ENCODE data around the gene RTN1. TPM values are rescaled to one million over a fixed set of nuclear protein-coding genes. Genes with fewer than 3 reads are reported as not detected.
A peak's percentile ranks its signal among the peaks of the same experiment; 100 is the strongest.

RTN1 gene
- polyA plus RNA-seq, 1 of the 3 experiments (the other 2 are of a cell fraction), result 1.6 TPM

- TF ChIP-seq MEF2A (IDR thresholded peaks at IDR 0.05; ENCODE audit: borderline replicate concordance, low read depth), result no peak
- no peak for TF ChIP-seq MXI1 (IDR thresholded peaks at IDR 0.05; ENCODE audit: low read depth, low read length)
- peak; percentile 58 for TF ChIP-seq RAD21 (IDR thresholded peaks at IDR 0.05; ENCODE audit: low read length)
These were observed 48.4 kb upstream of the RTN1 start (continued) for GRCh38 chr14:59918824-59919569.

DNA sequence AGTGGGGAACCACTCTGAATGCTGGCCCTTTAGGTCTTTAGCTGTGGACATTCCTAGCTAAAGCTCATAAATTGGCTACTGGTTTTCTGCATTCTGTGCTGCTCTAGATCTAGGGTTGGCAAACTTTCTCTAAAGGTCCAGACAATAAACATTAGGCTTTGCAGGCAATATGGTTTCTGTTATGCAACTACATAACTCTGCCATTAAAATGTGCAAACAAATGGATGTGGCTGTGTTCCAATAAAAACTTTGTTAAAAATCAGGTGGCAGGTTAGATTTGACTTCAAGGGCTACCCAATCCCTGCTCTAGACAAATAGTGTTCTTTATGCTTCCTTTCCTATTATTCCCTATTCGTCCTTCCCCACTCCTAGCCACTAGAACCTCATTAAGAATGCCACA lies 42.6 kb upstream of the RTN1 start:
- Histone ChIP-seq H3K79me2 (ENCODE audit: insufficient read depth) (no peaks in the 10 kb centered on the region), H3F3A (replicated peaks; ENCODE audit: insufficient read depth) (no peaks in the 10 kb centered on the region), H3K27ac (ENCODE audit: low read depth in 2 of 2, low read length in 1 of 2) (no peak overlapping the region), H3K9me3 (no peaks in the 10 kb centered on the region), H4K20me1 (ENCODE audit: insufficient read depth) (no peaks in the 10 kb centered on the region), H3K4me1 (ENCODE audit: control insufficient read depth in 1 of 2, insufficient read depth in 2 of 2, low read depth in 1 of 2, low read length in 1 of 2) (no peaks in the 10 kb centered on the region), H3K4me2 (no peak overlapping the region), H3K27me3 (ENCODE audit: insufficient read depth) (no peaks in the 10 kb centered on the region), H3K4me3 (ENCODE audit: low read depth in 2 of 2, low read length in 1 of 2) (no peak overlapping the region), H3K36me3 (replicated peaks in 1 of 2; ENCODE audit: control insufficient read depth in 1 of 2, insufficient read depth in 2 of 2, low read length in 1 of 2) (no peaks in the 10 kb centered on the region), H2AFZ (ENCODE audit: low read depth) (no peak overlapping the region), H3K9ac (no peak overlapping the region), H3K9me2 (no peaks in the 10 kb centered on the region)
- CTCF ChIA-PET, result interaction anchor here (1.3 to 1.6 kb wide), 4 partner anchors 15 to 206 kb away, joined by 3 to 6 read pairs (median 4); no protein-coding TSS in a partner anchor
- POLR2A ChIA-PET, result no interaction called here
- 11% methylated on average over 1 of the region's 1 CpG for WGBS (ENCODE audit: low lambda C conversion rate)
- DNase-seq, result no peak
- no peak for TF ChIP-seq FOXJ3 (CRISPR knock-in tag; IDR thresholded peaks at IDR 0.05)
- no peak for TF ChIP-seq USF1 (IDR thresholded peaks at IDR 0.05; ENCODE audit: borderline replicate concordance, low read depth)
- no peak for TF ChIP-seq FOSL2 (IDR thresholded peaks at IDR 0.05; ENCODE audit: borderline replicate concordance, low read depth)
- TF ChIP-seq RXRA (IDR thresholded peaks at IDR 0.05; ENCODE audit: borderline replicate concordance, low read depth), result no peak
- no peak for TF ChIP-seq POLR2AphosphoS5 (IDR thresholded peaks at IDR 0.05; ENCODE audit: low read depth, low read length)
- no peak for TF ChIP-seq USF2 (IDR thresholded peaks at IDR 0.05; ENCODE audit: borderline replicate concordance, low read depth, low read length)
- TF ChIP-seq NRF1 (IDR thresholded peaks at IDR 0.05; ENCODE audit: low read depth, low read length), result no peak
- no peak for TF ChIP-seq TCF12 (IDR thresholded peaks at IDR 0.05)
- TF ChIP-seq MXI1 (IDR thresholded peaks at IDR 0.05; ENCODE audit: low read depth, low read length), result no peak

GRCh38 chr14:59912443-59912842 lies 41.9 kb upstream of the RTN1 start:
- H3K4me1 ChIP-seq (ENCODE audit: control insufficient read depth in 1 of 2, insufficient read depth in 2 of 2, low read depth in 1 of 2, low read length in 1 of 2), result no peaks in the 10 kb centered on the region
- no peaks in the 10 kb centered on the region for H3K79me2 ChIP-seq (ENCODE audit: insufficient read depth)
- no peaks in the 10 kb centered on the region for H3K9me3 ChIP-seq
- no peak overlapping the region for H3K27ac ChIP-seq (ENCODE audit: low read depth in 2 of 2, low read length in 1 of 2)
- no peak overlapping the region for H2AFZ ChIP-seq (ENCODE audit: low read depth)
- H3K9ac ChIP-seq, result no peak overlapping the region
- H3K4me3 ChIP-seq (ENCODE audit: low read depth in 2 of 2, low read length in 1 of 2), result no peak overlapping the region
- no peaks in the 10 kb centered on the region for H3K9me2 ChIP-seq
- DNase-seq, result no peak
- WGBS (ENCODE audit: low lambda C conversion rate), result 21% methylated on average over 2 of the region's 2 CpGs
- ChIA-PET POLR2A (no interaction called here), CTCF (interaction anchor here (1.3 to 2.4 kb wide), 5 partner anchors 14 to 205 kb away, joined by 3 to 17 read pairs (median 5); no protein-coding TSS in a partner anchor)
- no peaks in the 10 kb centered on the region for H4K20me1 ChIP-seq (ENCODE audit: insufficient read depth)
- no peaks in the 10 kb centered on the region for H3K36me3 ChIP-seq (replicated peaks in 1 of 2; ENCODE audit: control insufficient read depth in 1 of 2, insufficient read depth in 2 of 2, low read length in 1 of 2)
- no peaks in the 10 kb centered on the region for H3K27me3 ChIP-seq (ENCODE audit: insufficient read depth)
- no peaks in the 10 kb centered on the region for H3F3A ChIP-seq (replicated peaks; ENCODE audit: insufficient read depth)
- no peak overlapping the region for H3K4me2 ChIP-seq
- TF ChIP-seq ELF1 (IDR thresholded peaks at IDR 0.05) (no peak), GATA2 (CRISPR knock-in tag; IDR thresholded peaks at IDR 0.05) (no peak), GABPA (IDR thresholded peaks at IDR 0.05; ENCODE audit: low read depth) (no peak), NFIC (IDR thresholded peaks at IDR 0.05; ENCODE audit: borderline replicate concordance) (no peak), FOXM1 (IDR thresholded peaks at IDR 0.05; ENCODE audit: low read depth) (no peak), JUND (IDR thresholded peaks at IDR 0.05) (no peak), TEAD4 (IDR thresholded peaks at IDR 0.05; ENCODE audit: borderline replicate concordance, insufficient read depth) (no peak), EZH2phosphoT487 (IDR thresholded peaks at IDR 0.05; ENCODE audit: borderline replicate concordance, low read depth) (no peak), PBX3 (IDR thresholded peaks at IDR 0.05) (no peak)
- TF ChIP-seq, protein P1, sequence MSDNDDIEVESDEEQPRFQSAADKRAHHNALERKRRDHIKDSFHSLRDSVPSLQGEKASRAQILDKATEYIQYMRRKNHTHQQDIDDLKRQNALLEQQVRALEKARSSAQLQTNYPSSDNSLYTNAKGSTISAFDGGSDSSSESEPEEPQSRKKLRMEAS (IDR thresholded peaks at IDR 0.05; ENCODE audit: low read depth), result no peak
- TF ChIP-seq, protein P2, sequence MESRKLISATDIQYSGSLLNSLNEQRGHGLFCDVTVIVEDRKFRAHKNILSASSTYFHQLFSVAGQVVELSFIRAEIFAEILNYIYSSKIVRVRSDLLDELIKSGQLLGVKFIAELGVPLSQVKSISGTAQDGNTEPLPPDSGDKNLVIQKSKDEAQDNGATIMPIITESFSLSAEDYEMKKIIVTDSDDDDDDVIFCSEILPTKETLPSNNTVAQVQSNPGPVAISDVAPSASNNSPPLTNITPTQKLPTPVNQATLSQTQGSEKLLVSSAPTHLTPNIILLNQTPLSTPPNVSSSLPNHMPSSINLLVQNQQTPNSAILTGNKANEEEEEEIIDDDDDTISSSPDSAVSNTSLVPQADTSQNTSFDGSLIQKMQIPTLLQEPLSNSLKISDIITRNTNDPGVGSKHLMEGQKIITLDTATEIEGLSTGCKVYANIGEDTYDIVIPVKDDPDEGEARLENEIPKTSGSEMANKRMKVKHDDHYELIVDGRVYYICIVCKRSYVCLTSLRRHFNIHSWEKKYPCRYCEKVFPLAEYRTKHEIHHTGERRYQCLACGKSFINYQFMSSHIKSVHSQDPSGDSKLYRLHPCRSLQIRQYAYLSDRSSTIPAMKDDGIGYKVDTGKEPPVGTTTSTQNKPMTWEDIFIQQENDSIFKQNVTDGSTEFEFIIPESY (IDR thresholded peaks at IDR 0.05; ENCODE audit: borderline replicate concordance, low read depth), result no peak
